CD8-positive, alpha-beta memory T cell (primary cell): ENCODE measurements around the gene MYT1. TPM values are rescaled to one million over a fixed set of nuclear protein-coding genes. Genes with fewer than 3 reads are reported as not detected.

Source experiments
- CTCF ChIA-PET: fragments of 350-600 bp; sonication (Branson Sonifier 250); formaldehyde crosslinking; loops from one replicate; lab custom pipeline; 2021; ENCODE audit warnings: antibody characterized with exemption; lab: Charles Lee
- POLR2A ChIA-PET: fragments of 350-600 bp; sonication (Branson Sonifier 250); formaldehyde crosslinking; loops from one replicate; lab custom pipeline; 2021; ENCODE audit warnings: antibody characterized with exemption; lab: Charles Lee
- DNase-seq, 5 donors: peaks; one replicate each; pipeline versions ENCODE4 v3.0.0 to v3.0.0-alpha.2; 2020 to 2022; ENCODE audit warnings: mixed read lengths in 1 of 5
- H3K27ac ChIP-seq: one replicate; pipeline ENCODE4 v1.7.0; 2013; ENCODE audit warnings: low read depth, mild to moderate bottlenecking, low read length, moderate library complexity
- H3K27me3 ChIP-seq: 2 replicates; pipeline ENCODE4 v1.7.0; 2013; ENCODE audit warnings: low read length, mild to moderate bottlenecking; ENCODE audit not compliant: insufficient read depth, poor library complexity, severe bottlenecking
- H3K36me3 ChIP-seq: 2 replicates; pipeline ENCODE4 v1.7.0; 2013; ENCODE audit warnings: mild to moderate bottlenecking, low read length, moderate library complexity; ENCODE audit not compliant: insufficient read depth
- H3K4me1 ChIP-seq: 2 replicates; pipeline ENCODE4 v1.7.0; 2013; ENCODE audit warnings: mild to moderate bottlenecking, low read length, moderate library complexity; ENCODE audit not compliant: insufficient read depth
- H3K4me3 ChIP-seq: 2 replicates; pipeline ENCODE4 v1.7.0; 2013; ENCODE audit warnings: mild to moderate bottlenecking, low read length
- H3K9me3 ChIP-seq: 2 replicates; pipeline ENCODE4 v1.7.0; 2013; ENCODE audit warnings: mild to moderate bottlenecking, low read length
- H3K27ac Mint-ChIP-seq, 8 donors: one replicate each; pipeline ENCODE4 v1.8.0; 2020 to 2021; ENCODE audit warnings: mixed read lengths in 8 of 8, mild to moderate bottlenecking in 6 of 8, inconsistent platforms in 3 of 8, moderate library complexity in 3 of 8
- H3K27me3 Mint-ChIP-seq, 2 donors: one replicate each; pipeline ENCODE4 v1.8.0; 2020 to 2021; ENCODE audit warnings: mixed read lengths in 2 of 2, mild to moderate bottlenecking in 1 of 2, moderate library complexity in 1 of 2
- H3K36me3 Mint-ChIP-seq, 3 donors: one replicate each; pipeline ENCODE4 v1.8.0; 2020 to 2021; ENCODE audit warnings: mixed read lengths in 3 of 3, inconsistent platforms in 1 of 3, mild to moderate bottlenecking in 1 of 3
- H3K4me1 Mint-ChIP-seq, 3 donors: one replicate each; pipeline ENCODE4 v1.8.0; 2020 to 2021; ENCODE audit warnings: mixed read lengths in 3 of 3, inconsistent platforms in 1 of 3, mild to moderate bottlenecking in 1 of 3
- H3K4me3 Mint-ChIP-seq, 7 donors: one replicate each; pipeline ENCODE4 v1.8.0; 2020 to 2021; ENCODE audit warnings: mixed read lengths in 7 of 7, mild to moderate bottlenecking in 6 of 7, moderate library complexity in 4 of 7, inconsistent platforms in 2 of 7
- H3K9me3 Mint-ChIP-seq, 5 donors: one replicate each; pipeline ENCODE4 v1.8.0; 2020 to 2022; ENCODE audit warnings: mixed read lengths in 5 of 5, mild to moderate bottlenecking in 3 of 5, moderate library complexity in 2 of 5, inconsistent platforms in 1 of 5
- polyA plus RNA-seq: library from polyadenylated mRNA; unstranded; fragments of 300-500 nt; fragmentation: Illumina TruSeq; gene quantifications from one replicate; pipeline ENCODE4 v1.2.3, GENCODE V29; 2021
- total RNA-seq, 2 experiments: library from RNA; stranded (reverse); gene quantifications; one replicate each; pipeline ENCODE4 v1.2.3, GENCODE V29; 2021

The MYT1 gene
- total and polyA plus RNA-seq, 3 experiments from 2014 or later, result 0.07 TPM; not detected in 2

DNA sequence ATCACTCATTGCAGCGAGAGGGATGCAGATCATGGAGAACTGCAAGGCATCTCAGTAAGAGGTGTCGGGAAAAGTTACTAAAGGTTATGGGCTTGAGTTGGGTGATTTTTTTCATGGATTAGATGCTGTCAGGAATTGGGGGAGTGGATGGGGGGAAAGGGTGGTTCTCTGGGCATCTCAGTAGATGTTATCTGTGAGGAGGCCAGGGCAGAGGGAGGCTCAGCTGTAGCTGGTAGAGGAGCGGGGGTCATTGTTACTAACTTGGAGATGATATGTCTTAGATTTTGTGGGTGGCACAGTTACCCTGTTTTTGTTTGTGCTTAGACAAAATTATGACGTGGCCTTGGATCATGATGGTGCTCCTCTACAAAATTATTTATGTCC is 88.7 kb downstream of the MYT1 start:
- ChIA-PET POLR2A (no interaction called here), CTCF (no interaction called here)
- H3K4me3 ChIP-seq, result no peak overlapping the region
- Mint-ChIP-seq H3K4me3 (peak overlapping the region in 1 of 7 donors; percentile 91), H3K4me1 (peaks cover 26 to 30% (median 28%) of the 10 kb centered on the region in 3 donors), H3K27me3 (peaks cover 24% of the 10 kb centered on the region in 2 donors), H3K9me3 (no peaks in the 10 kb centered on the region), H3K36me3 (peaks cover 0 to 8% (median 0%) of the 10 kb centered on the region in 3 donors), H3K27ac (peak overlapping the region in 1 of 8 donors; percentile 82)
- no peaks in the 10 kb centered on the region for H3K27me3 ChIP-seq
- H3K27ac ChIP-seq, result no peak overlapping the region
- peaks cover 26% of the 10 kb centered on the region for H3K4me1 ChIP-seq
- H3K9me3 ChIP-seq, result no peaks in the 10 kb centered on the region
- DNase-seq, result no peak
- H3K36me3 ChIP-seq, result no peaks in the 10 kb centered on the region

DNA sequence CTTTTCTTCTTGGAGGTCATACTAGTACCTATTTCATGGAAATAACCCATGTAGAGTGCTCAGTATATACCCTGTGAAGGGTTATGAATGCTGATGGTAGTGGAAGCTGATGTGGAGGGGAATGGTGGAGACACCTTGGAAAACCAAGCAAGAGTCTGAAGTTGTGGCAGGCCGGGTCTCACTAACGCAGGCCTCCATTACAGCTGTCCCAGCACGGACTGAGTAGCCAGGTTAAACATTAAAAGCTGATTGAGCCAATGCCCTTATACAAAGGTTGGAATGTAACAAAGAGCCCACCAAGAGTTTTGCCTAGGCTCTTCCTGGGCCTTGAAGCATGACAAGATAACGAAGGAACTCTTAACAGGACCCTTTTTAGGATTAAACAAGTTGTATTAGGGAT is 89.2 kb downstream of the MYT1 start:
- Histone ChIP-seq H3K9me3 (no peaks in the 10 kb centered on the region), H3K27me3 (no peaks in the 10 kb centered on the region), H3K36me3 (no peaks in the 10 kb centered on the region), H3K4me1 (peaks cover 31% of the 10 kb centered on the region), H3K27ac (no peak overlapping the region), H3K4me3 (no peak overlapping the region)
- H3K4me3 Mint-ChIP-seq, result peak overlapping the region in 2 of 7 donors; percentile 83 to 91
- ChIA-PET CTCF (no interaction called here), POLR2A (no interaction called here)
- H3K27ac Mint-ChIP-seq, result peak overlapping the region in 1 of 8 donors; percentile 82
- H3K36me3 Mint-ChIP-seq, result peaks cover 0 to 8% (median 0%) of the 10 kb centered on the region in 3 donors
- no peaks in the 10 kb centered on the region for H3K9me3 Mint-ChIP-seq
- peaks cover 31 to 34% (median 32%) of the 10 kb centered on the region in 3 donors for H3K4me1 Mint-ChIP-seq
- no peak for DNase-seq
- peaks cover 24% of the 10 kb centered on the region in 2 donors for H3K27me3 Mint-ChIP-seq

DNA sequence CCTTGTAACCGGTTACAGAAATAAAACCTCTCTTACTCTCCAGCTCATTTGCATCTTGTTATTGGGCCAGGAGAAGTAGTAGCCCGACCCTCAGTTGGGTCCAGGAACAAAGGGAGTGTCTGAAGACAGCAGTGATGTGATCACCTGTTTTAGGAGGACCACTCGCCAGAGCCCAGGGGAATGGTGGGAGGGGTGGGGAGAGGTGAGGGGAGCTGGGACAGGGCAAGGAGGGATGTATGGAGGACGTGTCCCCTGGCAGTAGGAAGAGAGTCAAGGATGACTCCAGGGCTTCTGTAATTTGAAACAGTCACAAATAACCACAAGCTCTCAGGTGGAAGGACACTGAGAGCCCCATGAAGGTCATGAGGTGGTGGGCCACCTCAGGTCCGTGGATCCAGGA is 89.9 kb downstream of the MYT1 start:
- H3K27ac Mint-ChIP-seq, result peak overlapping the region in 4 of 8 donors; percentile 29 to 87 (median 84)
- DNase-seq, result no peak
- ChIA-PET CTCF (no interaction called here), POLR2A (no interaction called here)
- Histone ChIP-seq H3K9me3 (no peaks in the 10 kb centered on the region), H3K4me1 (peaks cover 38% of the 10 kb centered on the region), H3K27me3 (no peaks in the 10 kb centered on the region), H3K4me3 (no peak overlapping the region), H3K27ac (no peak overlapping the region), H3K36me3 (no peaks in the 10 kb centered on the region)
- peaks cover 0 to 14% (median 0%) of the 10 kb centered on the region in 3 donors for H3K36me3 Mint-ChIP-seq
- H3K9me3 Mint-ChIP-seq, result no peaks in the 10 kb centered on the region
- H3K4me3 Mint-ChIP-seq, result peak overlapping the region; percentile 55 to 91 (median 80)
- H3K27me3 Mint-ChIP-seq, result peaks cover 20 to 24% of the 10 kb centered on the region in 2 donors
- H3K4me1 Mint-ChIP-seq, result peaks cover 38 to 41% (median 39%) of the 10 kb centered on the region in 3 donors

DNA sequence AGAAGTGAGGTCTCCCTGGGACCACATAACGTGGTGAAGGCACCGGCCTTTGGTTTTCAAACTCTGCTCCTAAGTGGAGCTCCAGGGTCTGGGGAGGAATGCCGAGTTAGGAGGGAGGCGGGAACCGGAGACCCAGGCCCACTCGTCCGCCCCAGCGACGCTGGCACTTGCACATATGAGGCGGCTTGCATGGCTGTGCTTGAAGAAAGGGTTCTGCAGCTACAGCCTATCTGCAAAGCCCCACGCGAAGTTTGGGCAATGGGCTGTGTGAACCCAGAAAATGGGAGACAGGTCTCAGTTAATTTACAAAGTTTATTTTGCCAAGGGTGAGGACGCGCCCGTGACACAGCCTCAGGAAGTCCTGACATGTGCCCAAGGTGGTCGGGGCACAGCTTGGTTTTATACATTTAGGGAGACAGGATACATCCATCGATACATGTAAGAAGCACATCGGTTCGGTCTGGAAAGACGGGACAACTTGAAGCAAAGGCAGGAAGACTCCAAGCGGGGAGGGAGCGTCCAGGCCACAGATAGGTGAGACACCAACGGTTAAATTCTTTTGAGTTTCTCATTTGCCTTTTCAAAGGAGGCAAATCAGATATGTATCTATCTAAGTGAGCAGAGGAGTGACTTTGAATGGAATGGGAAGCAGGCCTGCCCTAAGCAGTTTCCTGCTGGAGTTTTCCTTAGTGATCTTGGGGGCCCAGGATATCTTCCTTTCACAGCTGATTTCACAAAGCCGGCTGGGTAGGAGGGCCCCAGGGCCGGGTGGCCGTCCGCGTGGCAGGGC is 90.5 kb downstream of the MYT1 start:
- Histone ChIP-seq H3K4me3 (peak overlapping the region; percentile 53), H3K27me3 (no peaks in the 10 kb centered on the region), H3K9me3 (no peaks in the 10 kb centered on the region), H3K4me1 (peaks cover 42% of the 10 kb centered on the region), H3K36me3 (no peaks in the 10 kb centered on the region), H3K27ac (peak overlapping the region; percentile 20)
- ChIA-PET POLR2A (no interaction called here), CTCF (interaction anchor here (1.7 kb wide), 1 partner anchor 31 kb away, joined by 5 read pairs; no protein-coding TSS in a partner anchor)
- H3K4me3 Mint-ChIP-seq, result peak overlapping the region; percentile 55 to 91 (median 80)
- peaks cover 0 to 16% (median 0%) of the 10 kb centered on the region in 3 donors for H3K36me3 Mint-ChIP-seq
- H3K27me3 Mint-ChIP-seq, result peaks cover 20 to 24% of the 10 kb centered on the region in 2 donors
- H3K4me1 Mint-ChIP-seq, result peaks cover 42 to 47% (median 44%) of the 10 kb centered on the region in 3 donors
- no peaks in the 10 kb centered on the region for H3K9me3 Mint-ChIP-seq
- peak in 1 of 5 donors; percentile 1 for DNase-seq
- H3K27ac Mint-ChIP-seq, result peak overlapping the region in 6 of 8 donors; percentile 82 to 88 (median 86)

DNA sequence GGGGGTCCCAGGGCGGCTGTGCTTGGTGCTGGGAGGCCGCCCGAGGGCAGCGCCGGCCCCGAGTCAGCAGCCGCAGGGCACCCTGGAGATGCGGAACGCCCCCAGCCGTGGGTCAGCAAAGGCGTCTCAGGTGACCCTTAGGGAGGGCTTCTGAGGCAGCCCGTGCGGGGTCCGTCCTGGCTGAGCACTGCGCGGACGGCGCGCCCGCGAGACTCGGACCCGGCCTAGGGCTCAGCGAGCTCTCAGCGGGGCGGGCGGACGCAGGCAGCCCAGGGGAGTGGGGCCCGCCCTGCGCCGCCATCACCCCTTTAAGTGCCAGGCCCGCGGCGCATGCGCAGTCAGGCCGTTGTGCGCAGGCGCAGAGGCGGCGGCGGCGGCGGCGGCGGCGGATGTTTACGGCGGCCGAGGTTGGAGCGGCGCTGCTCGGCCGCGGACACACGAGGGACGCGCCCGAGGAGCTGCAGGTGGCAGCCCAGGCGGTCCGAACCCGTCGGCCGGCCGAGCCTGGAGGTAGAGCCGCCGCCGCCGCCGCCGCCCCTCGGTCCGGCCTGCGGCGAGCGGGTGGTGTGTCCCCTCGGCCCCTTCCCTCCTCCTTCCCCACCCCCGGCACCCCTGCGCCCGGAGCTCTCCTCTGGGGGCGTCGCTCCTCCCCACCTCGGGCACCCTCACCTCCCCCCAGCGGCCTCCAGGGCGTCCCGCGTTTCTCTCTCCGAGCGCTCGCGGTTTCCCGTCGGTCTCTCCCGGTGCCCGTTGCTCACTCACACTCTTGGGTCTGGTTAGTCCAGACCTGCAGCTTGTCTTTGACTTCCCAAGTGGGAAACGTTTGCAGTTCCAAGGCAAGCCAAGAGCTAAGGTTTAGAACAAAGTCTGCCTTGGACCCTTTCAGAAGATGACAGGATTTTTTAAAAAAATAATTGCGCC is 91.4 kb downstream of the MYT1 start, which contains the start of gene PCMTD2:
TSS of gene PCMTD2 (plus strand) at position 388 of the 921 bp plus-strand sequence. CDS start 4,218 bp downstream, outside the sequence.
- H3K4me1 Mint-ChIP-seq, result peaks cover 50 to 56% (median 52%) of the 10 kb centered on the region in 3 donors
- CTCF ChIA-PET, result interaction anchor here (1.7 kb wide), 1 partner anchor 30 kb away, joined by 5 read pairs; no protein-coding TSS in a partner anchor
- peaks cover 51% of the 10 kb centered on the region for H3K4me1 ChIP-seq
- POLR2A ChIA-PET, result interaction anchor here (0.8 kb wide), 1 partner anchor 235 kb away, joined by 4 read pairs; no protein-coding TSS in a partner anchor
- no peaks in the 10 kb centered on the region for H3K27me3 ChIP-seq
- H3K4me3 Mint-ChIP-seq, result peak within 1 kb of the TSS; percentile 88 to 97 (median 92)
- H3K27ac ChIP-seq, result peak within 1 kb of the TSS; percentile 72
- peak; percentile 77 to 89 (median 86) for DNase-seq
- H3K27ac Mint-ChIP-seq, result peak within 1 kb of the TSS; percentile 87 to 95 (median 92)
- H3K27me3 Mint-ChIP-seq, result peaks cover 20% of the 10 kb centered on the region in 2 donors
- H3K4me3 ChIP-seq, result peak within 1 kb of the TSS; percentile 86
- peaks cover 0 to 24% (median 0%) of the 10 kb centered on the region in 3 donors for H3K36me3 Mint-ChIP-seq
- no peaks in the 10 kb centered on the region for H3K36me3 ChIP-seq
- no peaks in the 10 kb centered on the region for H3K9me3 ChIP-seq
- no peaks in the 10 kb centered on the region for H3K9me3 Mint-ChIP-seq

DNA sequence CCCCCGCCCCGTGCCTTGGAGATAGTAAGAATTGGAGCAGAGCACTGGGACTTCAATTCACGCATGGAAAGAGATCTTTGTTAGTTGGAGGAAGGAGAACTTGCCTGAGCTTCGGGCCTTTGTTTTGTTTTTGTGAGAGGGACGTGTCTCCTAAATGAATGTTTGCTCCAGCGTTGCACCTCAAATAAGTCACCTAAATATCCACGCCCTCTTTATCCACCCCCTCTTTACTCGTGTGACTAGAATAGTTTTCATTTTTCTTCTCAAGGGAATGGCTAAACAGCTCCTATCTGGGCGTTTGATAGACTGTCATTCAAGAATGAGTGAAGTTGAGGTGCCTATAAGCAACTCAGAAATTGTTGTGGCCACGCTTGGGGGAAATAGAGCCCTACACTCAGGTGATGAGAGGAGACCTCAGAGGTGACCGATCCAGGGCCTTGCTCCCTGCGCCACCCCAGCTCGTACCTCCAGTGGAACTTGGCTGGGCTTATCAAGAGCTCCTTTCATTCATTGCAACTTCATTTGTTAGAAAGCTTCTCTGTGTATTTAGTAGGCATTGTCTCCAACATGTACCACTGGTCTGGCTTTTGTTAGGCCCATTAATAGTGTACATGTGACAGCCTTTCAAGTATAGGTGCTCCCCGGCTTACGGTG is 92.2 kb downstream of the MYT1 start:
- Histone ChIP-seq H3K4me3 (peak overlapping the region; percentile 86), H3K36me3 (no peaks in the 10 kb centered on the region), H3K9me3 (no peaks in the 10 kb centered on the region), H3K27ac (peak overlapping the region; percentile 72), H3K4me1 (peaks cover 59% of the 10 kb centered on the region), H3K27me3 (no peaks in the 10 kb centered on the region)
- no peak for DNase-seq
- no peaks in the 10 kb centered on the region for H3K9me3 Mint-ChIP-seq
- POLR2A ChIA-PET, result interaction anchor here (0.8 kb wide), 1 partner anchor 236 kb away, joined by 4 read pairs; no protein-coding TSS in a partner anchor
- H3K4me1 Mint-ChIP-seq, result peaks cover 57 to 64% (median 60%) of the 10 kb centered on the region in 3 donors
- CTCF ChIA-PET, result interaction anchor here (1.7 kb wide), 1 partner anchor 29 kb away, joined by 5 read pairs; no protein-coding TSS in a partner anchor
- H3K27ac Mint-ChIP-seq, result peak overlapping the region; percentile 87 to 95 (median 92)
- H3K4me3 Mint-ChIP-seq, result peak overlapping the region; percentile 88 to 97 (median 92)
- H3K36me3 Mint-ChIP-seq, result peaks cover 0 to 32% (median 2%) of the 10 kb centered on the region in 3 donors
- H3K27me3 Mint-ChIP-seq, result peaks cover 17% of the 10 kb centered on the region in 2 donors
